ENCODE results near the gene GNG12. TPM values are rescaled to one million over a fixed set of nuclear protein-coding genes. Genes with fewer than 3 reads are reported as not detected.
A peak's percentile ranks its signal among the peaks of the same experiment; 100 is the strongest.

GNG12 gene
- total and polyA plus RNA-seq, 9 of the 15 experiments (the other 6 are each of a cell fraction or from before 2014, with no cell fraction given), result 2.6 to 6.0 (median 4.1) TPM

DNA sequence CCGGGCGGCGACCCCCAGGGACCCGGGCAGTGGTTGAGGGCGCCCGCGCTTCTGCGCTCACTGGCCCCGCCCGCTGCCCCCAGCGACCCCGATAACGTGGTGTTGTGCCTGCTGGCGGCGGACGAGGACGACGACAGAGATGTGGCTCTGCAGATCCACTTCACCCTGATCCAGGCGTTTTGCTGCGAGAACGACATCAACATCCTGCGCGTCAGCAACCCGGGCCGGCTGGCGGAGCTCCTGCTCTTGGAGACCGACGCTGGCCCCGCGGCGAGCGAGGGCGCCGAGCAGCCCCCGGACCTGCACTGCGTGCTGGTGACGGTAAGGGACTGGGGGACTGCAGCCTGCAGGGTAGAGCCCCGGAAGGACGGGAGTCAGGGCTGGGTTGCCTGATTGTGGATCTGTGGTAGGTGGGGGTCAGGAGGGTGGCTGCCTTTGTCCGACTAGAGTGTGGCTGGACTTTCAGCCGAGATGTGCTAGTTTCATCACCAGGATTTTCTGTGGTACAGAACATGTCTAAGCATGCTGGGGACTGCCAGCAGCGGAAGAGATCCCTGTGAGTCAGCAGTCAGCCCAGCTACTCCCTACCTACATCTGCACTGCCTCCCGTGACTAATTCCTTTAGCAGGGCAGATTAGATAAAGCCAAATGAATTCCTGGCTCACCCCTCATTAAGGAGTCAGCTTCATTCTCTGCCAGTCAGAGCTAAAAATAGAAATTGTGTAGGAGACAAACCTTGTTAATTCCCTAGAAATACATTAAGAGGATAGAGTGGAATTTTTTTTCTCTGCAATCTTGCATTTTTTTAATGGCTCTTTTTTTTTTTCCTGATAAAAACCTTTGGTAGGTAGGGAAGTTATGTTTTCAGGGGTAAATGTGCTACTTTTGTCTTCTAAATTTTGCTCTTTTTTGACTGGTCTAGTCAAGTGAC lies 146.7 kb downstream of the GNG12 start (continued):
- TF ChIP-seq CCNT2 (IDR thresholded peaks at IDR 0.05; ENCODE audit: borderline replicate concordance, extremely low read depth, insufficient read length, low read depth, low read length) (peak; percentile 85), ZNF584 (CRISPR knock-in tag; IDR thresholded peaks at IDR 0.05; ENCODE audit: low read depth) (peak; percentile 70; the same call in 1 of the 2 replicates), TEAD1 (CRISPR knock-in tag; IDR thresholded peaks at IDR 0.05) (peak; percentile 88 to 91), ZNF3 (CRISPR knock-in tag; IDR thresholded peaks at IDR 0.05) (no peak), CSDE1 (IDR thresholded peaks at IDR 0.05) (peak in 1 of 2 experiments; percentile 18; a peak in 1 of 4 replicates), JUN (IDR thresholded peaks at IDR 0.05; ENCODE audit: borderline replicate concordance, low read depth, low read length) (peak; percentile 89), JUN (CRISPR knock-in tag; IDR thresholded peaks at IDR 0.05; ENCODE audit: borderline replicate concordance) (0 out of 2 replicates have a peak, but pooled peaks have one; percentile 35), EWSR1 (IDR thresholded peaks at IDR 0.05; ENCODE audit: borderline replicate concordance, low read depth, partially characterized antibody) (no peak), FOSL1 (tag; conservative IDR thresholded peaks at IDR 0.05) (peak; percentile 99), SMAD4 (CRISPR knock-in tag; conservative IDR thresholded peaks at IDR 0.05) (peak; percentile 91)
- TF ChIP-seq, protein P1, sequence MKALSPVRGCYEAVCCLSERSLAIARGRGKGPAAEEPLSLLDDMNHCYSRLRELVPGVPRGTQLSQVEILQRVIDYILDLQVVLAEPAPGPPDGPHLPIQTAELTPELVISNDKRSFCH (CRISPR knock-in tag; IDR thresholded peaks at IDR 0.05), result no peak
- TF ChIP-seq, protein P1 (tag; IDR thresholded peaks at IDR 0.05), result peak; percentile 67
- TF ChIP-seq, protein P2, sequence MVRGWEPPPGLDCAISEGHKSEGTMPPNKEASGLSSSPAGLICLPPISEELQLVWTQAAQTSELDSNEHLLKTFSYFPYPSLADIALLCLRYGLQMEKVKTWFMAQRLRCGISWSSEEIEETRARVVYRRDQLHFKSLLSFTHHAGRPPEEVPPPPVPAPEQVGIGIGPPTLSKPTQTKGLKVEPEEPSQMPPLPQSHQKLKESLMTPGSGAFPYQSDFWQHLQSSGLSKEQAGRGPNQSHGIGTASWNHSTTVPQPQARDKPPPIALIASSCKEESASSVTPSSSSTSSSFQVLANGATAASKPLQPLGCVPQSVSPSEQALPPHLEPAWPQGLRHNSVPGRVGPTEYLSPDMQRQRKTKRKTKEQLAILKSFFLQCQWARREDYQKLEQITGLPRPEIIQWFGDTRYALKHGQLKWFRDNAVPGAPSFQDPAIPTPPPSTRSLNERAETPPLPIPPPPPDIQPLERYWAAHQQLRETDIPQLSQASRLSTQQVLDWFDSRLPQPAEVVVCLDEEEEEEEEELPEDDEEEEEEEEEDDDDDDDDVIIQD (CRISPR knock-in tag; IDR thresholded peaks at IDR 0.05), result no peak
- TF ChIP-seq, protein P3, sequence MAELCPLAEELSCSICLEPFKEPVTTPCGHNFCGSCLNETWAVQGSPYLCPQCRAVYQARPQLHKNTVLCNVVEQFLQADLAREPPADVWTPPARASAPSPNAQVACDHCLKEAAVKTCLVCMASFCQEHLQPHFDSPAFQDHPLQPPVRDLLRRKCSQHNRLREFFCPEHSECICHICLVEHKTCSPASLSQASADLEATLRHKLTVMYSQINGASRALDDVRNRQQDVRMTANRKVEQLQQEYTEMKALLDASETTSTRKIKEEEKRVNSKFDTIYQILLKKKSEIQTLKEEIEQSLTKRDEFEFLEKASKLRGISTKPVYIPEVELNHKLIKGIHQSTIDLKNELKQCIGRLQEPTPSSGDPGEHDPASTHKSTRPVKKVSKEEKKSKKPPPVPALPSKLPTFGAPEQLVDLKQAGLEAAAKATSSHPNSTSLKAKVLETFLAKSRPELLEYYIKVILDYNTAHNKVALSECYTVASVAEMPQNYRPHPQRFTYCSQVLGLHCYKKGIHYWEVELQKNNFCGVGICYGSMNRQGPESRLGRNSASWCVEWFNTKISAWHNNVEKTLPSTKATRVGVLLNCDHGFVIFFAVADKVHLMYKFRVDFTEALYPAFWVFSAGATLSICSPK (IDR thresholded peaks at IDR 0.05; ENCODE audit: borderline replicate concordance), result no peak
- TF ChIP-seq, protein P4, sequence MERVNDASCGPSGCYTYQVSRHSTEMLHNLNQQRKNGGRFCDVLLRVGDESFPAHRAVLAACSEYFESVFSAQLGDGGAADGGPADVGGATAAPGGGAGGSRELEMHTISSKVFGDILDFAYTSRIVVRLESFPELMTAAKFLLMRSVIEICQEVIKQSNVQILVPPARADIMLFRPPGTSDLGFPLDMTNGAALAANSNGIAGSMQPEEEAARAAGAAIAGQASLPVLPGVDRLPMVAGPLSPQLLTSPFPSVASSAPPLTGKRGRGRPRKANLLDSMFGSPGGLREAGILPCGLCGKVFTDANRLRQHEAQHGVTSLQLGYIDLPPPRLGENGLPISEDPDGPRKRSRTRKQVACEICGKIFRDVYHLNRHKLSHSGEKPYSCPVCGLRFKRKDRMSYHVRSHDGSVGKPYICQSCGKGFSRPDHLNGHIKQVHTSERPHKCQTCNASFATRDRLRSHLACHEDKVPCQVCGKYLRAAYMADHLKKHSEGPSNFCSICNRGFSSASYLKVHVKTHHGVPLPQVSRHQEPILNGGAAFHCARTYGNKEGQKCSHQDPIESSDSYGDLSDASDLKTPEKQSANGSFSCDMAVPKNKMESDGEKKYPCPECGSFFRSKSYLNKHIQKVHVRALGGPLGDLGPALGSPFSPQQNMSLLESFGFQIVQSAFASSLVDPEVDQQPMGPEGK (CRISPR knock-in tag; IDR thresholded peaks at IDR 0.05; ENCODE audit: borderline replicate concordance), result no peak
- TF ChIP-seq, protein P5, sequence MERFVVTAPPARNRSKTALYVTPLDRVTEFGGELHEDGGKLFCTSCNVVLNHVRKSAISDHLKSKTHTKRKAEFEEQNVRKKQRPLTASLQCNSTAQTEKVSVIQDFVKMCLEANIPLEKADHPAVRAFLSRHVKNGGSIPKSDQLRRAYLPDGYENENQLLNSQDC (CRISPR knock-in tag; IDR thresholded peaks at IDR 0.05), result no peak
- TF ChIP-seq, protein P6, sequence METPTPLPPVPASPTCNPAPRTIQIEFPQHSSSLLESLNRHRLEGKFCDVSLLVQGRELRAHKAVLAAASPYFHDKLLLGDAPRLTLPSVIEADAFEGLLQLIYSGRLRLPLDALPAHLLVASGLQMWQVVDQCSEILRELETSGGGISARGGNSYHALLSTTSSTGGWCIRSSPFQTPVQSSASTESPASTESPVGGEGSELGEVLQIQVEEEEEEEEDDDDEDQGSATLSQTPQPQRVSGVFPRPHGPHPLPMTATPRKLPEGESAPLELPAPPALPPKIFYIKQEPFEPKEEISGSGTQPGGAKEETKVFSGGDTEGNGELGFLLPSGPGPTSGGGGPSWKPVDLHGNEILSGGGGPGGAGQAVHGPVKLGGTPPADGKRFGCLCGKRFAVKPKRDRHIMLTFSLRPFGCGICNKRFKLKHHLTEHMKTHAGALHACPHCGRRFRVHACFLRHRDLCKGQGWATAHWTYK (CRISPR knock-in tag; IDR thresholded peaks at IDR 0.05), result no peak

All from K562 (cell line).